GM12872 (cell line): ENCODE results near the gene TYW3.

ENCODE experiments used
- TF ChIP-seq, protein P1 (sequence below): IDR thresholded peaks from 3 replicates; pipeline ENCODE4 v1.5.1; 2011; ENCODE audit warnings: low read depth, mild to moderate bottlenecking, low read length, moderate library complexity; ENCODE audit not compliant: insufficient read depth

TYW3 gene, protein sequence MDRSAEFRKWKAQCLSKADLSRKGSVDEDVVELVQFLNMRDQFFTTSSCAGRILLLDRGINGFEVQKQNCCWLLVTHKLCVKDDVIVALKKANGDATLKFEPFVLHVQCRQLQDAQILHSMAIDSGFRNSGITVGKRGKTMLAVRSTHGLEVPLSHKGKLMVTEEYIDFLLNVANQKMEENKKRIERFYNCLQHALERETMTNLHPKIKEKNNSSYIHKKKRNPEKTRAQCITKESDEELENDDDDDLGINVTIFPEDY

DNA sequence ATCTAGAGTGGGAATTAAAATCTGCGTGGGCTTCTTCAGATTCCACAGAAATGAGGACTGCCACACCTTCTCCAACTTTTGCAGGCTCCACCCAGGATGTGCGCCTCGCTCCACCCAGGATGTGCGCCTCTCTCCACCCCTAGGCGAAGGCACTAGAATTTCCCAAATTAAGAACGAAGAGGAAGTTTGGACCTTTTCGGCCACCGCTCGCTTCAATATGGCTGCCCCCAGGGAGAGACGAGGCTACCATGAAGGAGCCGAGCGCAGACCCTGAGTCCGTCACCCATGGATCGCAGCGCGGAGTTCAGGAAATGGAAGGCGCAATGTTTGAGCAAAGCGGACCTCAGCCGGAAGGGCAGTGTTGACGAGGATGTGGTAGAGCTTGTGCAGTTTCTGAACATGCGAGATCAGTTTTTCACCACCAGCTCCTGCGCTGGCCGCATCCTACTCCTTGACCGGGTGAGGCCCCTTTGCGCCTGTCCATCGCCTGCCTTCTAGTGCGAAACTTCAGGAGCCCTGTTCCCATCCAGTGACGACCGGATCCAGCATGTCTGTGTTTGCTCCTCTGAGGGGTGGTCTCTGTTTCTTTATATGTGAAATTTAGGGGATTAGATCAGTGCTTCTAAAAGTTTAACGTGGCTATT lies at the start of gene TYW3, which contains the start of gene CRYZ:
Gene TYW3 (plus strand): TSS at position 193 of the 644 bp plus-strand sequence. CDS start 93 bp downstream, at position 286.
Gene CRYZ (minus strand): TSS at position 91 of the 644 bp plus-strand sequence. CDS start 8,229 bp downstream, outside the sequence.
- TF ChIP-seq, protein P1, sequence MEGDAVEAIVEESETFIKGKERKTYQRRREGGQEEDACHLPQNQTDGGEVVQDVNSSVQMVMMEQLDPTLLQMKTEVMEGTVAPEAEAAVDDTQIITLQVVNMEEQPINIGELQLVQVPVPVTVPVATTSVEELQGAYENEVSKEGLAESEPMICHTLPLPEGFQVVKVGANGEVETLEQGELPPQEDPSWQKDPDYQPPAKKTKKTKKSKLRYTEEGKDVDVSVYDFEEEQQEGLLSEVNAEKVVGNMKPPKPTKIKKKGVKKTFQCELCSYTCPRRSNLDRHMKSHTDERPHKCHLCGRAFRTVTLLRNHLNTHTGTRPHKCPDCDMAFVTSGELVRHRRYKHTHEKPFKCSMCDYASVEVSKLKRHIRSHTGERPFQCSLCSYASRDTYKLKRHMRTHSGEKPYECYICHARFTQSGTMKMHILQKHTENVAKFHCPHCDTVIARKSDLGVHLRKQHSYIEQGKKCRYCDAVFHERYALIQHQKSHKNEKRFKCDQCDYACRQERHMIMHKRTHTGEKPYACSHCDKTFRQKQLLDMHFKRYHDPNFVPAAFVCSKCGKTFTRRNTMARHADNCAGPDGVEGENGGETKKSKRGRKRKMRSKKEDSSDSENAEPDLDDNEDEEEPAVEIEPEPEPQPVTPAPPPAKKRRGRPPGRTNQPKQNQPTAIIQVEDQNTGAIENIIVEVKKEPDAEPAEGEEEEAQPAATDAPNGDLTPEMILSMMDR = no peak

DNA sequence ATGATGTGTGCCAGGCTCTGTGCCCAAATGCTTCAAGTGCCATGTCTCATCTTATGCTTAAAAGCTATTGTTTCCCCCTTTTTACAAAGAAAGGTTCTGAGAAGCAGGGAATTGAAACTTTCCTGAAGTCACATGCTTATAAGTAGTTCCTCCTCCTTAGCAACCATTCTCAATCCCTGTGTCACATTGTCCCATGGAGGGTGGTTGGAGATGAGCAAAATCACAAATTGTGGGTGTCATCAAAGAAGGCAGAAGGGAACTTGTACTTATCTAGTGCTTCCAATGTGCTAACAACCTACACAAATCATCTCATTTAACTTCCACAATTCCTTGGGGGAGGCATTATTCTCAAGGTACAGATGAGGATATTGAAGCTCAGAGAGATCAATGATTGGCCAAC lies 49.3 kb upstream of the TYW3 start:
- TF ChIP-seq, protein P1 = no peak

DNA sequence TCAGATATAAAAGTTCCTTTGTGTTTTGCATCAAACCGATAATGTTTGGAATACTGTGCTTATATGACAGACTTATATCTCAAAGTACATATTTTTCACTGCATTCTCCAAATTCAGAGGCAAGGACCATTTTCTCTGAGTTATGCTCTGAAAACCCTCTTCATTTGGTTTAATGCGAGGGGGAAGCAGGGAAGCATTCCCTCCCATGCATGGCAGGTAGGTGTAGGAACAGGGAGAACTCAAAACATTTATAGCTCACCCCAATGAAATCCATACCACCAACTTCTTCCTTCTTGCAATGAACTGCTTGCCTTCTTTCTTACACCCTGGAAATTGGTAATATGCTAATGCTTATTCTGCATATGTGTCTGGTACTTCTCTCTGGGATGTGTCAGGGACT lies 48.7 kb upstream of the TYW3 start:
- TF ChIP-seq, protein P1 = no peak

DNA sequence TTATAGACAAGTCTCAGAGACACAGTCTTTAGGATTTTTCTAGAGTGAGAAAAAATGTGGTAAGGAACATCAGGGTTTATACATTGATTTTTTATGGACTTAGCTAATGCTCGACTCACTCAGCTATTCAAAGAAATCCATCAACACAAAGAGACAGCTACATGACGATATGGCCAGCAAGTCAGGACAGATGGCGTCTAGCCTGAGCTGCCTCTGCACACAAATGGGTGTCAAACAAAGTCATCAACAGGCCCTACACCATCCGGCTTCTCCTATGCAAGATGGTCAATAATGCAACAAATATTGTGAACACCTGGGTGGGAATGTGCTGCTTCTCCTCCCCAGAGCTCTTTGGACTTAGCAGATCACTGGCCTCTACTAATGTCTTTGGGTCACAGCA lies 46.0 kb upstream of the TYW3 start:
- TF ChIP-seq, protein P1 = no peak

DNA sequence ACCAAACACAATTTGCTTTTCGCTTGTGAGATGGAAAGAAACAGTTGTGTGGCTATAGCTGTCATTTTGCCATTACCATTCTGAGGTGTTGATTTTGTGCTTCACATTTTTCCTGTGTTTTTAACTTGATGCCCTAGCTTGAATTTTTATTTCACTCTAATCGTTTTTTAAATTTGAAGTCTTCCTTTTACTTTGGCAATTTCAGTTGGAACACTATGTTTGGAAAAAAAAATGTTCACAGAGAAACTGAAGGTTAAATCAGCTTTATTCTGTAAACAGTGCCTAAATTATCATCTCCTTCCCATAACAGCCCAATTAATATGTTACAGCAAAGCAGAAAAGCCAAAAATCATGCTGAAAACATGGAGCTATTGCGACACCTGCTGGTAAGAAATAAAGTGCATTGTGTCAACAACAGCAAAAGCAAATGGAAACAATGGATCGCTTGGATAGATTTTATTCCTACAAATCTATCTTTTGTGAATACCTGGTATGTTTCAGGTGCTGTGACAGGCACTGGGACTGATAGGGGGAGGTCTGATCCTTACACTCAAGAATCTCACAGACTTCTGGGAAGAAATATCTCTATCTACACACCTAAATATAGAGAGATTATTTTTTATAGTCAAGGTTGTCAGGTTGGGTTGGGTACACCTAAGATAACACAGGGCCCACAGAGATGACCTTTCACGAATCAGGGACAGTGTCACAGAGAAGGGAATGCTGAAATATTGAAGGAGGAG lies 43.2 kb upstream of the TYW3 start:
- TF ChIP-seq, protein P1 = peak; percentile 65

DNA sequence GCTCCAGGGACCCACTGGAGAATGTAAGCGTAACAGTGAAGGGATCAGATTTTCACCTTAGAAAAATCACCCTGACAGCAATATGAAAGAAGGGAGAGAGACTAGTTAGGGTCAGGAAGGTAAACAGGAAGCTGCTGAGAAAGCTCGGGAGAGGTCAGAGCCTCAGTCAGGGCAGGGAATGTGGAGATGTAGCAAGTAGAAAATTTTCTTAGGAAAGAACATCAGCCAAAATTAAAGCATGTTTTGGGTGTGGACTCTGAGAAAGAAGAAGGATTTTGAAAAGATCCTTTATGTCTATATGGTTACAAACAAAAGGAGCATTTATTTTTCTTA lies 42.6 kb upstream of the TYW3 start:
- TF ChIP-seq, protein P1 = no peak

DNA sequence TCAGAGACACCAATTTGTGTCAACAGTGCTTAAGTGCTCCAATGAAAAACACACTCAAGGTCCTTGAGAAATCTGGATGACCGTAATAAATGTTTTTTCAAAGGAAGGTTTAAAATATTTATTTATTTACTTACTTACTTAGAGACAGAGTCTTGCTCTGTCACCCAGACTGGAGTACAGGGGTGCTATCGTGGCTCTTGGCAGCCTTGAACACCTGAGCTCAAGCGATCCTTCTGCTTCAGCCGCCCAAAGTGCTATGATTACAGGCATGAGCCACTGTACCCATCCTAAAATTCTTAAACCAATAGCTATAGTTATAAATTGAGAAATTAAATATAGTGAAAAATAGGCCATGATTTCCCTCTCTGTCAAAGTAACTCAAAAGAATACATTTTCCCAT lies 42.0 kb upstream of the TYW3 start:
- TF ChIP-seq, protein P1 = no peak
